Astrocyte (in vitro differentiated cells and primary cell): ENCODE data around the gene SPIRE2. TPM values are rescaled to one million over a fixed set of nuclear protein-coding genes. Genes with fewer than 3 reads are reported as not detected.

Experiments
- DNase-seq: peaks from one replicate; pipeline ENCODE4 v3.0.0-alpha.2; 2010; ENCODE audit warnings: low read depth
- FAIRE-seq: peaks from 2 replicates; lab custom pipeline; 2011; peaks lifted over from hg19 to GRCh38; lab: Jason Lieb, UNC
- H2AFZ ChIP-seq: 2 replicates; pipeline ENCODE4 v1.6.0; 2012; ENCODE audit warnings: low read depth, low read length, inconsistent platforms
- H3K27ac ChIP-seq: 2 replicates; pipeline ENCODE4 v1.5.1; 2011; ENCODE audit warnings: low read depth, low read length, inconsistent platforms
- H3K27me3 ChIP-seq: 2 replicates; pipeline ENCODE4 v1.6.0; 2011; ENCODE audit warnings: low read length, inconsistent platforms; ENCODE audit not compliant: insufficient read depth
- H3K36me3 ChIP-seq: 2 replicates; pipeline ENCODE4 v1.5.1; 2011; ENCODE audit warnings: low read length, inconsistent platforms; ENCODE audit not compliant: insufficient read depth
- H3K4me1 ChIP-seq: 2 replicates; pipeline ENCODE4 v1.5.1; 2011; ENCODE audit warnings: low read length, inconsistent platforms; ENCODE audit not compliant: insufficient read depth
- H3K4me2 ChIP-seq: 2 replicates; pipeline ENCODE4 v1.6.0; 2012; ENCODE audit warnings: low read length, inconsistent platforms
- H3K4me3 ChIP-seq: 2 replicates; pipeline ENCODE4 v1.5.1; 2011; ENCODE audit warnings: low read depth, mild to moderate bottlenecking, low read length, inconsistent platforms; ENCODE audit not compliant: insufficient read depth
- H3K79me2 ChIP-seq: 2 replicates; pipeline ENCODE4 v1.6.0; 2012; ENCODE audit warnings: mild to moderate bottlenecking, low read length, inconsistent platforms; ENCODE audit not compliant: insufficient read depth
- H3K9ac ChIP-seq: 2 replicates; pipeline ENCODE4 v1.6.0; 2012; ENCODE audit warnings: mild to moderate bottlenecking, low read length, inconsistent platforms
- H3K9me3 ChIP-seq: 2 replicates; pipeline ENCODE4 v1.5.1; 2012; ENCODE audit warnings: low read depth, mild to moderate bottlenecking, low read length, inconsistent platforms; ENCODE audit not compliant: insufficient read depth
- H4K20me1 ChIP-seq: 2 replicates; pipeline ENCODE4 v1.6.0; 2012; ENCODE audit warnings: low read length, inconsistent platforms; ENCODE audit not compliant: insufficient read depth
- H3K27ac Mint-ChIP-seq: one replicate; pipeline ENCODE4 v1.8.0; 2021; ENCODE audit warnings: mild to moderate bottlenecking, mixed read lengths; ENCODE audit not compliant: unreplicated experiment
- H3K27me3 Mint-ChIP-seq: one replicate; pipeline ENCODE4 v1.8.0; 2021; ENCODE audit warnings: low read depth, mixed read lengths; ENCODE audit not compliant: unreplicated experiment
- H3K36me3 Mint-ChIP-seq: one replicate; pipeline ENCODE4 v1.8.0; 2021; ENCODE audit warnings: low read depth, mixed read lengths; ENCODE audit not compliant: unreplicated experiment
- H3K4me1 Mint-ChIP-seq: one replicate; pipeline ENCODE4 v1.8.0; 2021; ENCODE audit warnings: low read depth, mixed read lengths; ENCODE audit not compliant: unreplicated experiment
- H3K4me3 Mint-ChIP-seq: one replicate; pipeline ENCODE4 v1.8.0; 2021; ENCODE audit warnings: mild to moderate bottlenecking, moderate library complexity, mixed read lengths; ENCODE audit not compliant: unreplicated experiment
- H3K9me3 Mint-ChIP-seq: one replicate; pipeline ENCODE4 v1.8.0; 2021; ENCODE audit warnings: mild to moderate bottlenecking, mixed read lengths; ENCODE audit not compliant: unreplicated experiment
- EZH2 ChIP-seq: IDR thresholded peaks from 2 replicates; pipeline ENCODE4 v1.6.1; 2012; ENCODE audit warnings: mild to moderate bottlenecking, low read length, inconsistent platforms; ENCODE audit not compliant: insufficient read depth
- total RNA-seq: library from RNA; stranded (reverse); gene quantifications from 2 replicates; pipeline ENCODE4 v1.2.1, GENCODE V29; 2021
- TF ChIP-seq, protein P1 (sequence below): IDR thresholded peaks from 2 replicates; pipeline ENCODE4 v1.5.1; 2011; ENCODE audit warnings: low read depth, mild to moderate bottlenecking, inconsistent platforms, low read length, moderate library complexity; ENCODE audit not compliant: insufficient read depth

SPIRE2 gene
- total RNA-seq, 1 donor from 2014 or later = 3.2 TPM

DNA sequence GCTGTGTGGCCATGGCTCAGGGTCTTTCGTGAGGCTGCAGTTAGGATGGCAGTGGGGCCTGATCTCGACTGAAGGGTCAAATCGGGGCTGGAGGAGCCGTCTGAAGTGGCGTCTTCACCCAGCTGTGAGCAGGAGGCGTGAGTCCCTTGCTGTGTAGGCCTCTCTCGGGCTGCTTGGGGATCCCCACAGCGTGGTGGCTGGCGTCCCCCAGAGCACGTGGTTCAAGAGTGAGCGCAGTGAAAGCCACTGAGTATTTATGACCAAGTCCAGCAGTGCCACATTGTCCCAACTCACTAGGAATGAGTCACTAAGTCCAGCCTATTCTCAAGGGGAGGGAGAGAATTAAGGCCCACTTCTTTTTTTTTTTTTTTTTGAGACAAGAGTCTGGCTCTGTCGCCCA, 33.4 kb downstream of the SPIRE2 start:
- H3K27ac ChIP-seq = no peak overlapping the region
- H3K9me3 Mint-ChIP-seq = no peaks in the 10 kb centered on the region
- no peak for FAIRE-seq
- no peaks in the 10 kb centered on the region for H3K79me2 ChIP-seq
- no peaks in the 10 kb centered on the region for H3K36me3 ChIP-seq
- H3K4me3 ChIP-seq = no peak overlapping the region
- peaks cover 13% of the 10 kb centered on the region for H3K4me1 ChIP-seq
- no peak overlapping the region for H3K4me3 Mint-ChIP-seq
- no peaks in the 10 kb centered on the region for H3K27me3 ChIP-seq
- H3K4me1 Mint-ChIP-seq = peaks cover 13% of the 10 kb centered on the region
- no peak overlapping the region for H3K4me2 ChIP-seq
- no peak for DNase-seq
- H3K27ac Mint-ChIP-seq = no peak overlapping the region
- H3K9ac ChIP-seq = no peak overlapping the region
- no peaks in the 10 kb centered on the region for H4K20me1 ChIP-seq
- no peak for TF ChIP-seq EZH2
- TF ChIP-seq, protein P1, sequence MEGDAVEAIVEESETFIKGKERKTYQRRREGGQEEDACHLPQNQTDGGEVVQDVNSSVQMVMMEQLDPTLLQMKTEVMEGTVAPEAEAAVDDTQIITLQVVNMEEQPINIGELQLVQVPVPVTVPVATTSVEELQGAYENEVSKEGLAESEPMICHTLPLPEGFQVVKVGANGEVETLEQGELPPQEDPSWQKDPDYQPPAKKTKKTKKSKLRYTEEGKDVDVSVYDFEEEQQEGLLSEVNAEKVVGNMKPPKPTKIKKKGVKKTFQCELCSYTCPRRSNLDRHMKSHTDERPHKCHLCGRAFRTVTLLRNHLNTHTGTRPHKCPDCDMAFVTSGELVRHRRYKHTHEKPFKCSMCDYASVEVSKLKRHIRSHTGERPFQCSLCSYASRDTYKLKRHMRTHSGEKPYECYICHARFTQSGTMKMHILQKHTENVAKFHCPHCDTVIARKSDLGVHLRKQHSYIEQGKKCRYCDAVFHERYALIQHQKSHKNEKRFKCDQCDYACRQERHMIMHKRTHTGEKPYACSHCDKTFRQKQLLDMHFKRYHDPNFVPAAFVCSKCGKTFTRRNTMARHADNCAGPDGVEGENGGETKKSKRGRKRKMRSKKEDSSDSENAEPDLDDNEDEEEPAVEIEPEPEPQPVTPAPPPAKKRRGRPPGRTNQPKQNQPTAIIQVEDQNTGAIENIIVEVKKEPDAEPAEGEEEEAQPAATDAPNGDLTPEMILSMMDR = no peak
- H3K9me3 ChIP-seq = no peaks in the 10 kb centered on the region
- no peaks in the 10 kb centered on the region for H3K27me3 Mint-ChIP-seq
- peaks cover 4% of the 10 kb centered on the region for H3K36me3 Mint-ChIP-seq
- no peak overlapping the region for H2AFZ ChIP-seq

DNA sequence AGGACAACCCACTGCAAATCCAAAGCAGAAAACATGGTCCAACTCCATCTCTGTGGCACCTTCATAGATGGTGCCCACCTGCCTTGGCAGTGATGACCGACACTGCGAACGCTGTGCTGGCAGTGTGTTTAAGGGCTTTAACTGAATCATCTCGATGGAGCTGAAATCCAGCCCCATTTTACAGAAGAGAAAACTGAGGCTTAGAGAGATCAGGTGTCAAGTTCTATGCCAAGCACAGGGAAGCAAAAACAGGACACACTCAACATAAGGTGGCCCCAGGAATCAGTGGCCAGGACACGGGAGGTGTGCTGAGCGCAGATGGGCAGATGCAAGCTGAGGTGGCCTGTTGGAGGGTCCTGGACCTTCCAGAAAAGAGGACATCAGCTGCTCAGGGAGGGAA, 34.5 kb downstream of the SPIRE2 start:
- Histone ChIP-seq H3K27me3 (no peaks in the 10 kb centered on the region), H3K79me2 (no peaks in the 10 kb centered on the region), H3K4me1 (peaks cover 13% of the 10 kb centered on the region), H3K9me3 (no peaks in the 10 kb centered on the region), H4K20me1 (no peaks in the 10 kb centered on the region), H2AFZ (no peak overlapping the region), H3K9ac (no peak overlapping the region), H3K27ac (no peak overlapping the region), H3K4me2 (no peak overlapping the region), H3K4me3 (no peak overlapping the region), H3K36me3 (no peaks in the 10 kb centered on the region)
- Mint-ChIP-seq H3K27me3 (no peaks in the 10 kb centered on the region), H3K9me3 (peaks cover 3% of the 10 kb centered on the region), H3K4me1 (peaks cover 13% of the 10 kb centered on the region), H3K27ac (no peak overlapping the region), H3K4me3 (no peak overlapping the region), H3K36me3 (peaks cover 4% of the 10 kb centered on the region)
- TF ChIP-seq, protein P1 = no peak
- TF ChIP-seq EZH2 = no peak
- no peak for FAIRE-seq
- DNase-seq = no peak

DNA sequence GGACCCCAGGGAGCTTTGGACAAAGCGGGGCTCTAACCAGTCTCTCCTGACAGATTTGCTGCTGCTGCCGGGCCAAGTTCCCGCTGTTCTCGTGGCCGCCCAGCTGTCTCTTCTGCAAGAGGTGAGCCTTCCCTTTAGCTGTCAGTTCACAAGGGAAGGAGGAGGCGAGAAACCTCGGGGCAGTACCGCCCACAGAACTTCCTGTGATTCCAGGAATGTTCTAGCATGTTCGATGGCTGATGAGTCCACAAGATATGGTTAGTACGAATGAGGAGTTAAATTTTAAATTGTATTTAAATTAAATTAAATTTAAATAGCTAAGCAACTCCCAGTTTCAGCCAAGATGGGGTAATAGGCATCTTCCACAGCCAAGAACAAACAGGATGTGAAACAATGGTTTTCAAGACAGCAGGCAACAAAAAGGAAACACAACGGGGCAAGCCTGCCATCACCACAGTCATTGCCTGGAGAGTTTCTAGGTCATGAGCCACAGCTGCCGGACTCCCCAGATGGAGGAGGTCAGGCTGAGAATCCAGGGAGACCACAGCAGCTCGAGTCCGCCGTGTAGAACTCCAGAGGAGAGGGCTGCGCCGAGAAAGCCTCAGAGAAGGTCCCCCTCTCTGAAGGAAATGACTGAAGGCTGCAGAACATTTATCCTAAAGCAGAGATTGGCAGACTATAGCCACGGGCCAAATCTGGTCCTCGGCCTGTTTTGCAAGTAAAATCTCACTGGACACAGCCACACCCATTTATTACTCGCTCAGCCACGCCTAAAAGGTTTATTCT, 35.7 kb downstream of the SPIRE2 start:
- no peak overlapping the region for H3K4me3 ChIP-seq
- H3K9ac ChIP-seq = no peak overlapping the region
- peak overlapping the region; percentile 13 for H3K4me2 ChIP-seq
- peaks cover 13% of the 10 kb centered on the region for H3K4me1 ChIP-seq
- no peak for TF ChIP-seq EZH2
- TF ChIP-seq, protein P1 = no peak
- Mint-ChIP-seq H3K4me3 (no peak overlapping the region), H3K27me3 (no peaks in the 10 kb centered on the region), H3K4me1 (peaks cover 13% of the 10 kb centered on the region), H3K9me3 (peaks cover 4% of the 10 kb centered on the region), H3K36me3 (peaks cover 5% of the 10 kb centered on the region), H3K27ac (peak overlapping the region; percentile 22)
- no peak overlapping the region for H3K27ac ChIP-seq
- no peaks in the 10 kb centered on the region for H3K36me3 ChIP-seq
- H2AFZ ChIP-seq = no peak overlapping the region
- H3K9me3 ChIP-seq = peaks cover 4% of the 10 kb centered on the region
- no peaks in the 10 kb centered on the region for H3K27me3 ChIP-seq
- no peaks in the 10 kb centered on the region for H4K20me1 ChIP-seq
- FAIRE-seq (no peak), DNase-seq (peak; percentile 41)
- H3K79me2 ChIP-seq = no peaks in the 10 kb centered on the region
